Mucosa of rectum (tissue), 2 donors: ENCODE data around the gene KCNN2.
A peak's percentile ranks its signal among the peaks of the same experiment; 100 is the strongest.

Experiments used
- H3K27ac ChIP-seq, 2 donors: one replicate each; pipeline ENCODE4 v1.7.0; 2013; ENCODE audit warnings: inconsistent platforms in 2 of 2, low read depth in 2 of 2, low read length in 2 of 2
- H3K27me3 ChIP-seq, 2 donors: one replicate each; pipeline ENCODE4 v1.7.0; 2013; ENCODE audit warnings: low read length in 2 of 2; ENCODE audit not compliant: control insufficient read depth in 2 of 2, insufficient read depth in 2 of 2
- H3K36me3 ChIP-seq, 2 donors: one replicate each; pipeline ENCODE4 v1.7.0; 2013; ENCODE audit warnings: low read length in 2 of 2; ENCODE audit not compliant: control insufficient read depth in 2 of 2, insufficient read depth in 2 of 2
- H3K4me1 ChIP-seq, 2 donors: one replicate each; pipeline ENCODE4 v1.7.0; 2013; ENCODE audit warnings: low read length in 2 of 2, mild to moderate bottlenecking in 1 of 2; ENCODE audit not compliant: control insufficient read depth in 2 of 2, insufficient read depth in 2 of 2
- H3K4me3 ChIP-seq, 2 donors: one replicate each; pipeline ENCODE4 v1.7.0; 2013; ENCODE audit warnings: low read length in 2 of 2
- H3K9ac ChIP-seq, 2 donors: one replicate each; pipeline ENCODE4 v1.7.0; 2013; ENCODE audit warnings: low read length in 2 of 2, low read depth in 1 of 2, mild to moderate bottlenecking in 1 of 2
- H3K9me3 ChIP-seq, 2 donors: one replicate each; pipeline ENCODE4 v1.7.0; 2013; ENCODE audit warnings: low read length in 2 of 2; ENCODE audit not compliant: control insufficient read depth in 2 of 2
- donor health status: healthy.
- donor health status: Normal muscosa, but diverticular disease.

KCNN2 gene

DNA sequence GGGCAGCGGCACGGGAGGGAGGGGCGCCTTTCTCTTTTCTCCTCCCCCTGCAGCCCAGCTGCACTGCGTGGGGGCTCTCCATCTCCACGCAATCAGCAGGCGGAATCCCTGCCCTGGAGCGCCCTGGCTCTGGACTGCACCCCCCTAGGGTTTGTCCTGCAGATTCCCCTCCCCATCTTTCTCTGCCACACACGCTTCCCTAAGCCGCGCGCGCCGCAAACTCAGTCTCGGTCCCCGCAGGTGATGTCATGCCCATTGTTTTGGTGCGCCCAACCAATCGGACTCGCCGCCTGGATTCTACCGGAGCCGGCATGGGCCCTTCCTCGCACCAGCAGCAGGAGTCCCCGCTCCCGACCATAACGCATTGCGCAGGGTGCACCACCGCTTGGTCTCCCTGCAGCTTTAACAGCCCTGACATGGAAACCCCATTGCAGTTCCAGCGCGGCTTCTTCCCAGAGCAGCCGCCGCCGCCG lies at the start of gene KCNN2:
Gene KCNN2 (plus strand): TSS at position 347 of the 473 bp plus-strand sequence. CDS start 70 bp downstream, at position 417.
- Histone ChIP-seq H3K27ac (no peak within 1 kb of the TSS), H3K9me3 (no peaks in the 10 kb centered on the region), H3K4me3 (peak within 1 kb of the TSS; percentile 59 to 66), H3K36me3 (no peaks in the 10 kb centered on the region), H3K27me3 (peaks cover 18 to 30% of the 10 kb centered on the region in 2 donors), H3K9ac (peak within 1 kb of the TSS in 1 of 2 donors; percentile 54), H3K4me1 (peaks cover 5 to 13% of the 10 kb centered on the region in 2 donors)

DNA sequence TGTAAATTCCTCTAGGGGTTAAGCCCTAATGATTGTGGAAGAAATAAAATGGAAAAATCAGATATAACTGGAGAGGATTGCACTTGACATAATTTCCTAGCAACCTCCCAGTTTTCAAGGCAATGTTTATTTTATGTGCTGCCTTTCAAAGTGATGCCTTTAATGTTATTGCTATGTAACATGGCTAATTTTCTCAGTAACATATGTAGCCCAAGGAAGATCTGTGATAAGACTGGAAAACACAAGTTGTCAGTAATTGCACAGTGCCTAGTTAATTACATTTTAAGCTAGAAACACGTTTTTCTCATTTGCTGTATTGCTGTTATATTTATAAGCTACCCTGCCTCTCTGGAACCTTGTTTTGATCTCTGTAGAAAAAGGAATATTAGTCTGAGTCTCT lies 49.2 kb upstream of the KCNN2 start:
- H3K4me1 ChIP-seq = no peaks in the 10 kb centered on the region
- H3K9ac ChIP-seq = no peak overlapping the region
- H3K4me3 ChIP-seq = no peak overlapping the region
- H3K9me3 ChIP-seq = no peaks in the 10 kb centered on the region
- H3K36me3 ChIP-seq = no peaks in the 10 kb centered on the region
- no peaks in the 10 kb centered on the region for H3K27me3 ChIP-seq
- no peak overlapping the region for H3K27ac ChIP-seq

DNA sequence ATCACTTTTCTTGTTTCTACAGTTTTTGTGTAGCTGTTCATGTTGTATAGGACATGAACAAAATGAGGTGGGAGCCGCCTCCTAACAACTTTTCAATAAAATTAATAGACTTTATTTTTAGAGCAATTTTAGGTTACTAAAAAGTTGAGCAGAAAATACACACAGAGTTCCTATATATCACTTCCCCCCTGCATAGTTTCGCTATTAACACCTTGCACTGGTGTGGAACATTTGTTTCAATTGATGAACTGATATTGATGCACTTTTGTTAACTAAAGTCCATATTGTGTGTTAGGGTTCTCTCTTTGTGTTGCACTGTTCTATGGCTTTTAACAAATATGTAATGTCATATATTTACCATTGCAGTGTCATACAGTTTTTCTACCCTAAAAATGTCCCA lies 47.8 kb upstream of the KCNN2 start:
- Histone ChIP-seq H3K27ac (no peak overlapping the region), H3K4me1 (no peaks in the 10 kb centered on the region), H3K4me3 (no peak overlapping the region), H3K9me3 (no peaks in the 10 kb centered on the region), H3K9ac (no peak overlapping the region), H3K27me3 (no peaks in the 10 kb centered on the region), H3K36me3 (no peaks in the 10 kb centered on the region)

DNA sequence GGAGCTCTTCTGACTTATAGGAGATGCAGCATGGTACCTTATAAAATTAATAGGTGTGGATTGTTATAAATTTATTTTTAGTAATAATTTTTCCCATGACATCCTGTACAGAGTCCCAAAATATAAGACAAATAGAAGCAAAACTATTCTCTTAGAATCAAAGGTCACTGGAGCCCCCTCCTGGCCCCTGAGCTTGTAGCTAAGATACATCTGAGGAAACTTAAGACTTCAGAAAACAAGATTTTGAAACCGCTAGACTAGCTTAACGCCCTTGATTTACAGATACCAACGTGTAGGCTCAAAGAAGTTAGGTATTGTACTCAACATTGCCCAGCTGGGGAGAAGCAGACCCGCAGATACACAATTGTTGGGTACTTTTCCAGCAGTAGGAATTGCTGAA lies 45.7 kb upstream of the KCNN2 start:
- no peaks in the 10 kb centered on the region for H3K9me3 ChIP-seq
- no peak overlapping the region for H3K27ac ChIP-seq
- H3K9ac ChIP-seq = no peak overlapping the region
- H3K36me3 ChIP-seq = no peaks in the 10 kb centered on the region
- no peak overlapping the region for H3K4me3 ChIP-seq
- H3K27me3 ChIP-seq = no peaks in the 10 kb centered on the region
- H3K4me1 ChIP-seq = no peaks in the 10 kb centered on the region

DNA sequence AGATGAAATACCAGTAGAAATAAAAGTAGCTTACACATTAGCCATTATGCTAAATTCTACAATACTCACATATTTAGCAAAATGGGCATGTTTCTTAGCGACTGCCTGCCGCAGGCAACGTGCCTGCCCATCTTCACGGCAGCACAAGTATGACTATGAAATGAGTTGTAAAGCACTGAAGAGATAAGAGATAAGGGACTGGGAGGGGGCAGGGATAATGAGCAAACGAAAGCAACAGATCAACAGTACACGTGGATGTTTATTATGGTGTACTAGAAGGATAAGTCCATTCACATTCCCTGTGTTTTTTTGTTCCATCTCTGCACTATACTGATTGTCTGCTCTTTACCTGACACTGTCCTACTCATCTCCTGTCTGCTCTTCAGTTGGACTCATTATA lies 44.1 kb upstream of the KCNN2 start:
- Histone ChIP-seq H3K9ac (no peak overlapping the region), H3K4me3 (no peak overlapping the region), H3K27me3 (no peaks in the 10 kb centered on the region), H3K27ac (no peak overlapping the region), H3K9me3 (no peaks in the 10 kb centered on the region), H3K36me3 (no peaks in the 10 kb centered on the region), H3K4me1 (no peaks in the 10 kb centered on the region)

DNA sequence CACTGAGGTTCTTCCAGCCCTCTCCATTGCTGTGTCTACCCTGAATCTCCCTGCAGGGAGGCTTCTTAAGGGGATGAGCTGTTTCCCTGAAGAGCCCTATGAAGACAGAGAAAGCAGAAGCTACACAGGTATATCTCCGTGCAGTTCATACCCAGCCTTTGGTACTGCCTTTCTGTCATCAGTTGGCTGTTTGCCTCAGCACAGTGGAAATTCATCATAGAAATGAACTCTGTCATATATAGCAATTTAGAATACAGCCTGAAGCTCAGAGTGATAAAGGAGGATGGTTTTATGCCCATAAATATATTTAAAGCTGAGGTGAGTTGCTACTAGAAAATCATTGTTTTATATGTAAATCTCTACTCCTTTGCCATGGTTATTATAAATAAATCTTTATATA lies 42.6 kb upstream of the KCNN2 start:
- no peaks in the 10 kb centered on the region for H3K4me1 ChIP-seq
- H3K27me3 ChIP-seq = no peaks in the 10 kb centered on the region
- H3K9me3 ChIP-seq = no peaks in the 10 kb centered on the region
- no peak overlapping the region for H3K9ac ChIP-seq
- no peak overlapping the region for H3K27ac ChIP-seq
- H3K36me3 ChIP-seq = no peaks in the 10 kb centered on the region
- H3K4me3 ChIP-seq = no peak overlapping the region

DNA sequence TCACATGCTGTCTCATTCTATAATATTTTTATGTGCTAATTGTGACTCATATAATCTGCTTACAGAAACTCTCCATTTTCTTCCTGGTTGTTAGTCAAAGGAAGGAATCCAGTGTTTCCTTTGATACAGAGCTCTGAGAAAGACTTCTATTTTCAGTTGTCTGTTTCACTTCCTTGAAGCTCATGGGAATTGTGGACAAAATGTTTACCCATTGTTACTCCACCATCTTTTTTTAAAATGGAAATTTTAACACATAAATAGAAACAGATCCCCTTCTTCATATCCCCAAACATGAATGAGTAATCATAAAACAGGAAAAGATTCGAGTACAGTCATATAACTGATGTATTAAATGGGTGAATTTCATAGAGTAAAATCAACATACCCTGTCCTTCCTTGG lies 42.0 kb upstream of the KCNN2 start:
- Histone ChIP-seq H3K27ac (no peak overlapping the region), H3K36me3 (no peaks in the 10 kb centered on the region), H3K9me3 (no peaks in the 10 kb centered on the region)

DNA sequence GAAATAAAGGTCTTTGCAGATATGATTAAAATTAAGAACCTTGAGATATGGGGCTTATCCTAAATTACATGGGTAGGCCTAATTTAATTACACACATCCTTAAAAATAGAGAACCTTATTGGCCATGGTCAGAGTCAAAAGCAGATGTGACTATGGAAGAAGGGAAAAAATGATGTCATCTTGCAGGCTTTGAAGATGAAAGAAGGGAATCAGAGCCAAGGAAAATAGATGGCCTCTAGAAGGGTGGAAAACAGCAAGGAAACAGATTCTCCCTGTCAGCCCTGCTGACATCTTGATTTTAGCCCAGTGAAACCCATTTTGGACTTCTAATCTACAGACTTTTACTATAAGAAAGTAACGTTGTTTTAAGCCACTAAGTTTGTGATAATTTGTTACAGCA lies 37.6 kb upstream of the KCNN2 start:
- no peaks in the 10 kb centered on the region for H3K9me3 ChIP-seq
- H3K4me1 ChIP-seq = no peaks in the 10 kb centered on the region
- no peaks in the 10 kb centered on the region for H3K36me3 ChIP-seq
- peaks cover 0 to 3% of the 10 kb centered on the region in 2 donors for H3K27me3 ChIP-seq
- no peak overlapping the region for H3K27ac ChIP-seq
- no peak overlapping the region for H3K4me3 ChIP-seq
- no peak overlapping the region for H3K9ac ChIP-seq

More for the DNA sequence above, 42.0 kb upstream of the KCNN2 start:
- Histone ChIP-seq H3K4me1 (no peaks in the 10 kb centered on the region), H3K27me3 (no peaks in the 10 kb centered on the region), H3K4me3 (no peak overlapping the region), H3K9ac (no peak overlapping the region)

DNA sequence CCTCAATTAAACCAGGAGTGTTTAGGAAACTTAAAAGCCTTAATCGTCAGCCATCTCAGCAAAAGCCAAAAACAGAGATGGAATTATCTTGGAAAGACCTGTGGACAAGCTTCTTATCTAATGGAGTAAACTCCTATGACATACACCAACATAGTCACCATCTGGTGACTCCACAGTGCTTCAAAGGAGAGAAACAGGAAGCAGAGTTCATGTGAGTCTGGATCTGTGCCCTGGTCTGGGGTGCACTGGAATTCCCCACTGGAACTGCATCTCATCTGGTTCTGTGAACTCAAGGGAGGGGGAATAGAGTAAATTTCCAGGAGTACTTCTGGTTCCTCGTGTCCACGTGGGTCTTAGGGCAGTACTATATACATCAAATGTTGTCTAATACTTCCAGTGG lies 36.3 kb upstream of the KCNN2 start:
- H3K4me1 ChIP-seq = no peaks in the 10 kb centered on the region
- H3K27me3 ChIP-seq = peaks cover 0 to 3% of the 10 kb centered on the region in 2 donors
- no peak overlapping the region for H3K27ac ChIP-seq
- no peaks in the 10 kb centered on the region for H3K36me3 ChIP-seq
- H3K4me3 ChIP-seq = no peak overlapping the region
- no peak overlapping the region for H3K9ac ChIP-seq
- H3K9me3 ChIP-seq = no peaks in the 10 kb centered on the region

DNA sequence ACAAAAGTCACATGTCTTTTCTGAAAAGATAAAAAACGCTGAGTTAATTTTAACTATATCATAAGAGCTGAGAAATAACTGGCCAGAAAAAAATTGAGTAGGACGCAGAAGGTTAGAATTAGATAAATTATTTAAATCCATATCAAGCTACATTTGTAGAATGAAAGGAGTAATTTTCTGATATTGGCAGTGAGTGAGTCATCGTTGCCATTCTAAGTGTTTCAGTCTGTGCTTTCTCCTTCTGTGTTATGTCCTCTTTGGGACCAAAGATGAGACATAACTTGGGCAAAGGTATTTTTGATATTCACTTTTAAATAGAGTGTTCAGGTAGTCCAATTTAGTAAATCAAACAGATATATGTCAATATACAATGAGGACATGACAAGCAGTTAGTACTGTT lies 34.4 kb upstream of the KCNN2 start:
- H3K27ac ChIP-seq = no peak overlapping the region
- H3K4me3 ChIP-seq = no peak overlapping the region
- H3K9ac ChIP-seq = no peak overlapping the region
- H3K36me3 ChIP-seq = no peaks in the 10 kb centered on the region
- H3K9me3 ChIP-seq = no peaks in the 10 kb centered on the region
- H3K4me1 ChIP-seq = no peaks in the 10 kb centered on the region
- peaks cover 0 to 3% of the 10 kb centered on the region in 2 donors for H3K27me3 ChIP-seq

DNA sequence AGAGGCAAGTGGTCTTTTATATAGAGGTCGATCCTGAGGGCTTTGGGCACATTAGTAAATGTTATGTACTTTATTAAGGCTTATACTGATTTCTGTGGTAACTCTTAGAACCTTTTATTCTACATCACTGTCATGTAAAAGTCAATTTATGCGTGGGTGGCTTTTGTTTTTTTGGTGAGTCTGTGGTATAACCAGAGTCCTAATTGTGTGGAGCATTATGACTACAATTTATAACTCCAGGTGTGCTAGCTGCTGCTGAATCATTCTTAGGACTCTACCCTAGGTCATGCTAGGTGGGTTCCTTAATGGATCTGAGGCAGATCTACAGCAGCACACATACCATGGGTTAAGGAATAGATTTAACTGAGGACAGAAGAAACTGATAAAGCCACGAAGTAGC lies 33.9 kb upstream of the KCNN2 start:
- H3K9ac ChIP-seq = no peak overlapping the region

More for the DNA sequence above, 33.9 kb upstream of the KCNN2 start:
- Histone ChIP-seq H3K36me3 (no peaks in the 10 kb centered on the region), H3K27me3 (peaks cover 0 to 3% of the 10 kb centered on the region in 2 donors), H3K27ac (no peak overlapping the region), H3K9me3 (no peaks in the 10 kb centered on the region), H3K4me3 (no peak overlapping the region), H3K4me1 (no peaks in the 10 kb centered on the region)
